Measurements from ENCODE around the gene NVL. TPM values are rescaled to one million over a fixed set of nuclear protein-coding genes. Genes with fewer than 3 reads are reported as not detected.
"Not testable (repeated sequence)": the region's sequence is repeated elsewhere in the genome, so short reads cannot be mapped to it uniquely, and the experiment has no call there.

NVL gene
- total and polyA plus RNA-seq, 4 donors = 12.8 to 41.5 (median 29.1) TPM

DNA sequence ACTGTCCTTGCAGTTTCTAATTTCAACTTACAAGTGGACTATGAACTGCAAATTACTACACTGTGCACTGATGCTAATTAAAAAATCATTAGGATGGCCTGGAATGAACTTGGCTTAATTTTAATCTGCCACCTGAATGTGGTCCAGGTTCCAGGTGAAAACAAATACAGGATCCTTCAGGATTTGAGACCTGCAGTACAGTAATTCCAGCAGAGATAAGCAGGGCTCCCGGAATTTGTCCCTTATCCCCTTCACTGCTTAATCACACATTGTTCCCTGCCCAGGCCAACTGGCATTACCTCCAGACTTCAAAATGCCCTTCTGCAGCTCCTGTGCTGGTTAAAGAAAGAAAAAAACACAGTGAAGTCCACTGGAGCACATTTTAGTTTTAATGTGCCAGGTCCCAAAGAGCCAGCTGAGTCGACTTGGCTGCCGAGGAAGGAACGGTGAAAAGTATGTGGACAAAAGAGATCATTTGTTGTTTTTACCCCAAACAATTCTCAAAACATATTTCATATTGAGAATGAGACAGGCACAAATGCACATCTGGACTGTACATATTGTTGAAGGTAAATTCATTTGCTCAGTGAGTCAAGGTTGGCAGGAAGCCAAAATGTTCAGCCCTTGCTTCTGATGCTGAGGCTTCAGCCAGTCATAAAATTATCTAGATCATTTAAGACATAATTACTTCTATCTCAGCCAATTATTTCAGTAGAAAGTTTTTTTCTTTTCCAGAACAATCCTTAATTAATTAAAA is 118.6 kb downstream of the NVL start:
- H3K9me3 ChIP-seq (ENCODE audit: control insufficient read depth in 4 of 4, insufficient read depth in 3 of 4, low read length in 3 of 4) = no peaks in the 10 kb centered on the region
- no peak overlapping the region for H3K4me3 ChIP-seq
- DNase-seq (peak; percentile 29 to 72 (median 52)), ATAC-seq (ENCODE audit: insufficient read depth, low FRiP score) (no peak)
- H3K36me3 ChIP-seq (ENCODE audit: control insufficient read depth in 4 of 4, insufficient read depth in 4 of 4, low read length in 4 of 4) = no peaks in the 10 kb centered on the region
- no peaks in the 10 kb centered on the region for H3K27me3 ChIP-seq (ENCODE audit: control insufficient read depth in 3 of 3, insufficient read depth in 3 of 3, low read length in 2 of 3)
- no peak overlapping the region for H3K9ac ChIP-seq (ENCODE audit: insufficient read depth in 1 of 2, low read length in 2 of 2)
- H3K4me1 ChIP-seq (ENCODE audit: control insufficient read depth in 5 of 5, insufficient read depth in 5 of 5, low read length in 5 of 5) = peaks cover 0 to 8% (median 2%) of the 10 kb centered on the region in 5 donors
- WGBS, 2 donors = 69 to 84% methylated on average over 4 of the region's 4 CpGs
- no peak overlapping the region for H3K27ac ChIP-seq (ENCODE audit: low read depth in 1 of 2, low read length in 1 of 2)
- TF ChIP-seq, protein P1, sequence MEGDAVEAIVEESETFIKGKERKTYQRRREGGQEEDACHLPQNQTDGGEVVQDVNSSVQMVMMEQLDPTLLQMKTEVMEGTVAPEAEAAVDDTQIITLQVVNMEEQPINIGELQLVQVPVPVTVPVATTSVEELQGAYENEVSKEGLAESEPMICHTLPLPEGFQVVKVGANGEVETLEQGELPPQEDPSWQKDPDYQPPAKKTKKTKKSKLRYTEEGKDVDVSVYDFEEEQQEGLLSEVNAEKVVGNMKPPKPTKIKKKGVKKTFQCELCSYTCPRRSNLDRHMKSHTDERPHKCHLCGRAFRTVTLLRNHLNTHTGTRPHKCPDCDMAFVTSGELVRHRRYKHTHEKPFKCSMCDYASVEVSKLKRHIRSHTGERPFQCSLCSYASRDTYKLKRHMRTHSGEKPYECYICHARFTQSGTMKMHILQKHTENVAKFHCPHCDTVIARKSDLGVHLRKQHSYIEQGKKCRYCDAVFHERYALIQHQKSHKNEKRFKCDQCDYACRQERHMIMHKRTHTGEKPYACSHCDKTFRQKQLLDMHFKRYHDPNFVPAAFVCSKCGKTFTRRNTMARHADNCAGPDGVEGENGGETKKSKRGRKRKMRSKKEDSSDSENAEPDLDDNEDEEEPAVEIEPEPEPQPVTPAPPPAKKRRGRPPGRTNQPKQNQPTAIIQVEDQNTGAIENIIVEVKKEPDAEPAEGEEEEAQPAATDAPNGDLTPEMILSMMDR (IDR thresholded peaks at IDR 0.05; ENCODE audit: control extremely low read depth, extremely low read depth) = no peak

DNA sequence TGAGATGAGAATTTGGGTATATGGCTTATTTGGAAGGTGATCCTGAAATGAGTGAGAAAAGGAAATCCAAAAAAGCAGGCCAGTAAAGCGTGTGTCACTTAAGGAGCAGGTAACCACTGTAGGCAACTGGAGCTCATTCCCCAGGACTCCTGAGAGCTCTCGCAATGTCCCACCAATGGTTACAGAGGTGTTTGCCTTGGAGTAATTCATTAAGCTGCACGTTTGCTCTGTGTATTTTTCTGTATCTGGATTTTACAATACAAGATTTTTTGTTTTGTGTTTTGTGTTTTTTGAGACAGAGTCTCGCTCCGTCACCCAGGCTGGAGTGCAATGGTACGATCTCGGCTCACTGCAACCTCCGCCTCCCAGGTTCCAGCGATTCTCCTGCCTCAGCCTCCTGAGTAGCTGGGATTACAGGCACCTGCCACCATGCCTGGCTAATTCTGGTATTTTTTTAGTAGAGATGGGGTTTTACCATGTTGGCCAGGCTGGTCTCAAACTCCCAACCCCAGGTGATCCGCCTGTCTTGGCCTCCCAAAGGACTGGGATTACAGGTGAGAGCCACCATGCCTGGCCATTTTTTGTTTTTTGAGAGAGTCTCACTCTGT is 123.9 kb downstream of the NVL start:
- not testable (repeated sequence) for H3K36me3 ChIP-seq (ENCODE audit: control insufficient read depth in 4 of 4, insufficient read depth in 4 of 4, low read length in 4 of 4); H3K4me3 ChIP-seq; ATAC-seq (ENCODE audit: insufficient read depth, low FRiP score); H3K27me3 ChIP-seq (ENCODE audit: control insufficient read depth in 3 of 3, insufficient read depth in 3 of 3, low read length in 2 of 3); H3K27ac ChIP-seq (ENCODE audit: low read depth in 1 of 2, low read length in 1 of 2); H3K9ac ChIP-seq (ENCODE audit: insufficient read depth in 1 of 2, low read length in 2 of 2); H3K9me3 ChIP-seq (ENCODE audit: control insufficient read depth in 4 of 4, insufficient read depth in 3 of 4, low read length in 3 of 4)
- peaks cover 0 to 25% (median 6%) of the 10 kb centered on the region in 5 donors for H3K4me1 ChIP-seq (ENCODE audit: control insufficient read depth in 5 of 5, insufficient read depth in 5 of 5, low read length in 5 of 5)
- WGBS, 2 donors = 78 to 81% methylated on average over 10 of the region's 10 CpGs
- peak; percentile 30 to 60 (median 53) for DNase-seq

DNA sequence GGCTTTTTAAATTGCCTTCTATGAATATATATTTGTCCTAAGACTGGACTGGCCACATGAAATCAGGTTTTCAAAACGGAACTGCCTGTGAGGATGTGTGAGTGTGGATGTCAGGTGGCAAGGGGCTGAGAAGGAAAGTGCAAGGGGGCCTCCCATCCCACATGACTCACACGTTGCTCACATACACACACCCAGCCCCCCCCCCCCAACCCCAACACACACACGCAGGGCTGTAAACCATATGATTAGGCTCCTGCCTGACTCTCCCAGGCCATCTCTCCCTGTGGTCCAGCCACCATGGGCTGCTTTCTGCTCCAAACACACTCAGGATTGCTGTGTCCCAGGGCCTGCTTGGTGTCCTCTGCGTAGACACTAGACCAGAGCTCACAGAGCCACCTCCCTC is 124.5 kb downstream of the NVL start:
- Histone ChIP-seq H3K36me3 (ENCODE audit: control insufficient read depth in 4 of 4, insufficient read depth in 4 of 4, low read length in 4 of 4) (no peaks in the 10 kb centered on the region), H3K9ac (ENCODE audit: insufficient read depth in 1 of 2, low read length in 2 of 2) (no peak overlapping the region), H3K27ac (ENCODE audit: low read depth in 1 of 2, low read length in 1 of 2) (peak overlapping the region in 1 of 2 donors; percentile 8), H3K4me1 (ENCODE audit: control insufficient read depth in 5 of 5, insufficient read depth in 5 of 5, low read length in 5 of 5) (peaks cover 0 to 24% (median 6%) of the 10 kb centered on the region in 5 donors), H3K9me3 (ENCODE audit: control insufficient read depth in 4 of 4, insufficient read depth in 3 of 4, low read length in 3 of 4) (peaks cover 0 to 2% (median 0%) of the 10 kb centered on the region in 4 donors), H3K27me3 (ENCODE audit: control insufficient read depth in 3 of 3, insufficient read depth in 3 of 3, low read length in 2 of 3) (no peaks in the 10 kb centered on the region), H3K4me3 (no peak overlapping the region)
- 24 to 26% methylated on average over 4 of the region's 4 CpGs for WGBS, 2 donors
- peak; percentile 38 for ATAC-seq (ENCODE audit: insufficient read depth, low FRiP score)
- TF ChIP-seq, protein P1 (IDR thresholded peaks at IDR 0.05; ENCODE audit: control extremely low read depth, extremely low read depth) = no peak
- DNase-seq = peak; percentile 58 to 74 (median 61)

DNA sequence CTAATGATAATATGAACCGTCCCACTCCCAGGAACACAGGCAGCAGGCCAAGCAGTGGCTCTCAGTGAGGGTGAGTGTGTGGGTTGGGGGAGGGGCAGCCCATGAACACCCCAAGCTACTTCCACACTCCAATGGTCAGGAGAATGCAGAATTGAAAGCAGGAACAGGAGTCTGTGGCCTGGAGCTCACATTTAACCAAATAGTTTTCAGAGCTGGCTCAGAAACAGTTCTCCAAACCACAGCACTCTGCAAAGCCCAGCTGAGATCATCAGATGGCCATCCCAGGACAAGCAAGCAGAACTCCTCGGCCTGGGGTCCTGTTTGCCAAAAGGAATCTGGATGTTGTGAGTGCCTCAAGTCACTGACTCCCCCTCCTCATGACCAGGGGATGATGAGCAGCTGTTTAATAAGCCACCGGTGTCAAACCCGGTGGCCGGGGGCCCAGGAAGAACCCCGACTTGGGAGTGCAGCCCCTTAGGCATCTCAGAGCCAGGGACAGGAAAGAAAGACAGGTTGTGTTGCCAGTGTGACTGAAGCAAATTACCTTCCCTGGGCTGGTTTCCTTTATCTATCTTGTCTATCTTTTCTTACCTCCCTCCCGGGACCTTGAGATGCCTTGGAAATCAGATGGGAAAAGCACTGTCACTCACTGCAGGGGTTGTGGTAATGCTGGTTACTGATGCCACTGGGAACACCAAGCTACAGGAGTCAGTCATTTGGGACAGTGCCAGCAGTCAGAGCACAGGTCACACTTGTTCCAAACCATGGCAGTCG is 126.5 kb downstream of the NVL start:
- no peaks in the 10 kb centered on the region for H3K36me3 ChIP-seq (ENCODE audit: control insufficient read depth in 4 of 4, insufficient read depth in 4 of 4, low read length in 4 of 4)
- H3K4me3 ChIP-seq = no peak overlapping the region
- H3K9me3 ChIP-seq (ENCODE audit: control insufficient read depth in 4 of 4, insufficient read depth in 3 of 4, low read length in 3 of 4) = peaks cover 0 to 2% (median 0%) of the 10 kb centered on the region in 4 donors
- ATAC-seq (ENCODE audit: insufficient read depth, low FRiP score) (no peak), DNase-seq (peak in 2 of 3 donors; percentile 21 to 40)
- no peaks in the 10 kb centered on the region for H3K27me3 ChIP-seq (ENCODE audit: control insufficient read depth in 3 of 3, insufficient read depth in 3 of 3, low read length in 2 of 3)
- H3K27ac ChIP-seq (ENCODE audit: low read depth in 1 of 2, low read length in 1 of 2) = no peak overlapping the region
- TF ChIP-seq, protein P1 (IDR thresholded peaks at IDR 0.05; ENCODE audit: control extremely low read depth, extremely low read depth) = no peak
- no peak overlapping the region for H3K9ac ChIP-seq (ENCODE audit: insufficient read depth in 1 of 2, low read length in 2 of 2)
- 58 to 70% methylated on average over 8 of the region's 8 CpGs for WGBS, 2 donors
- peaks cover 0 to 24% (median 6%) of the 10 kb centered on the region in 5 donors for H3K4me1 ChIP-seq (ENCODE audit: control insufficient read depth in 5 of 5, insufficient read depth in 5 of 5, low read length in 5 of 5)
